WTC11 (cell line): ENCODE results near the gene CUL1. TPM values are rescaled to one million over a fixed set of nuclear protein-coding genes. Genes with fewer than 3 reads are reported as not detected.

Source experiments
- ATAC-seq: fragments of 200-7000 bp; cut with Tn5 transposase; 2 replicates; pipeline ENCODE4 v1.10.0; 2021; ENCODE audit warnings: mild to moderate bottlenecking, moderate library complexity
- CTCF ChIA-PET: fragments of 300-600 bp; sonication (Branson Sonifier 250); formaldehyde crosslinking; loops from one replicate; lab custom pipeline; 2021; ENCODE audit warnings: antibody characterized with exemption; lab: Charles Lee
- POLR2A ChIA-PET: fragments of 350-600 bp; sonication (Branson Sonifier 250); formaldehyde crosslinking; loops from one replicate; lab custom pipeline; 2021; ENCODE audit warnings: antibody characterized with exemption; lab: Charles Lee
- DNase-seq: peaks from one replicate; pipeline ENCODE4 v3.0.0; 2021; ENCODE audit warnings: low spot score
- H3K27ac Mint-ChIP-seq: 2 replicates; pipeline ENCODE4 v1.8.0; 2021; ENCODE audit warnings: mixed read lengths
- H3K27me3 Mint-ChIP-seq: 2 replicates; pipeline ENCODE4 v1.8.0; 2021; ENCODE audit warnings: low read depth, mild to moderate bottlenecking, moderate library complexity, mixed read lengths
- H3K36me3 Mint-ChIP-seq: 2 replicates; pipeline ENCODE4 v1.8.0; 2021; ENCODE audit warnings: mixed read lengths
- H3K4me1 Mint-ChIP-seq: 2 replicates; pipeline ENCODE4 v1.8.0; 2022; ENCODE audit warnings: mixed read lengths
- H3K4me3 Mint-ChIP-seq: 2 replicates; pipeline ENCODE4 v1.8.0; 2021; ENCODE audit warnings: mild to moderate bottlenecking, moderate library complexity, mixed read lengths
- H3K9me3 Mint-ChIP-seq: 2 replicates; pipeline ENCODE4 v1.8.0; 2021; ENCODE audit warnings: mixed read lengths
- ATF1 ChIP-seq: sonication (generic); formaldehyde crosslinking; IDR thresholded peaks from 2 replicates; pipeline ENCODE4 v1.8.1; 2023; ENCODE audit warnings: mild to moderate bottlenecking, moderate library complexity, missing genetic modification reagents
- ATF6 ChIP-seq: sonication (generic); formaldehyde crosslinking; IDR thresholded peaks from 2 replicates; pipeline ENCODE4 v1.8.1; 2023; ENCODE audit warnings: mild to moderate bottlenecking, missing genetic modification reagents
- ESRRA ChIP-seq: sonication (generic); formaldehyde crosslinking; IDR thresholded peaks from 2 replicates; pipeline ENCODE4 v1.8.1; 2022; ENCODE audit warnings: mild to moderate bottlenecking, missing genetic modification reagents, borderline replicate concordance
- FOXP1 ChIP-seq: sonication (generic); formaldehyde crosslinking; IDR thresholded peaks from 2 replicates; pipeline ENCODE4 v1.8.0; 2022; ENCODE audit warnings: missing genetic modification reagents, mild to moderate bottlenecking, moderate library complexity, borderline replicate concordance
- IRF2 ChIP-seq: sonication (generic); formaldehyde crosslinking; IDR thresholded peaks from 2 replicates; pipeline ENCODE4 v1.8.0; 2022; ENCODE audit warnings: low read depth, missing genetic modification reagents, borderline replicate concordance
- MYBL2 ChIP-seq: sonication (generic); formaldehyde crosslinking; IDR thresholded peaks from 2 replicates; pipeline ENCODE4 v1.8.1; 2023; ENCODE audit warnings: mild to moderate bottlenecking, moderate library complexity, missing genetic modification reagents
- NR3C1 ChIP-seq: sonication (generic); formaldehyde crosslinking; conservative IDR thresholded peaks from 2 replicates; pipeline ENCODE4 v1.8.1; 2023; ENCODE audit warnings: low read depth, mild to moderate bottlenecking, missing genetic modification reagents
- SOX15 ChIP-seq: fragments of 250-450 bp; sonication (Bioruptor Pico); IDR thresholded peaks from 2 replicates; pipeline ENCODE4 v1.9.0; 2021; ENCODE audit warnings: mild to moderate bottlenecking
- SP1 ChIP-seq: sonication (generic); formaldehyde crosslinking; conservative IDR thresholded peaks from 2 replicates; pipeline ENCODE4 v1.8.1; 2022; ENCODE audit warnings: missing genetic modification reagents
- TP53 ChIP-seq: sonication (generic); formaldehyde crosslinking; IDR thresholded peaks from 2 replicates; pipeline ENCODE4 v1.8.1; 2023; ENCODE audit warnings: mild to moderate bottlenecking, missing genetic modification reagents
- ZNF219 ChIP-seq: sonication (generic); formaldehyde crosslinking; IDR thresholded peaks from 2 replicates; pipeline ENCODE4 v1.8.0; 2023; ENCODE audit warnings: missing genetic modification reagents, mild to moderate bottlenecking, borderline replicate concordance
- ZNF263 ChIP-seq: sonication (generic); formaldehyde crosslinking; IDR thresholded peaks from 2 replicates; pipeline ENCODE4 v1.8.1; 2022; ENCODE audit warnings: low read depth, mild to moderate bottlenecking, moderate library complexity, missing genetic modification reagents
- ZNF532 ChIP-seq: fragments of 250-450 bp; sonication (Bioruptor Pico); IDR thresholded peaks from 2 replicates; pipeline ENCODE4 v1.9.0; 2021; ENCODE audit warnings: mild to moderate bottlenecking, borderline replicate concordance
- total RNA-seq: library from RNA; stranded (reverse); gene quantifications from 3 replicates; pipeline ENCODE4 v1.2.3, GENCODE V29; 2021
- TF ChIP-seq, protein P1 (sequence below): sonication (generic); formaldehyde crosslinking; IDR thresholded peaks from 2 replicates; pipeline ENCODE4 v1.8.1; 2023; ENCODE audit warnings: mild to moderate bottlenecking, missing genetic modification reagents, moderate library complexity
- TF ChIP-seq, protein P2 (sequence below): fragments of 250-450 bp; sonication (Bioruptor Pico); IDR thresholded peaks from 2 replicates; pipeline ENCODE4 v1.9.0; 2021; ENCODE audit warnings: mild to moderate bottlenecking
- TF ChIP-seq, protein P3 (sequence below): sonication (generic); formaldehyde crosslinking; IDR thresholded peaks from 2 replicates; pipeline ENCODE4 v1.8.0; 2023; ENCODE audit warnings: missing genetic modification reagents, mild to moderate bottlenecking, borderline replicate concordance
- TF ChIP-seq, protein P4 (sequence below): sonication (generic); formaldehyde crosslinking; IDR thresholded peaks from 2 replicates; pipeline ENCODE4 v1.8.0; 2022; ENCODE audit warnings: mild to moderate bottlenecking, missing genetic modification reagents

The CUL1 gene
- total RNA-seq, 1 experiment from 2014 or later: 50.5 TPM

GRCh38 chr7:148696787-148697186 lies 1.9 kb upstream of the CUL1 start (continued):
- TF ChIP-seq, protein P1, sequence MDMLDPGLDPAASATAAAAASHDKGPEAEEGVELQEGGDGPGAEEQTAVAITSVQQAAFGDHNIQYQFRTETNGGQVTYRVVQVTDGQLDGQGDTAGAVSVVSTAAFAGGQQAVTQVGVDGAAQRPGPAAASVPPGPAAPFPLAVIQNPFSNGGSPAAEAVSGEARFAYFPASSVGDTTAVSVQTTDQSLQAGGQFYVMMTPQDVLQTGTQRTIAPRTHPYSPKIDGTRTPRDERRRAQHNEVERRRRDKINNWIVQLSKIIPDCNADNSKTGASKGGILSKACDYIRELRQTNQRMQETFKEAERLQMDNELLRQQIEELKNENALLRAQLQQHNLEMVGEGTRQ (CRISPR knock-in tag): no peak
- TF ChIP-seq SP1 (CRISPR knock-in tag) (no peak), FOXP1 (CRISPR knock-in tag) (no peak), SOX15 (CRISPR knock-in tag) (no peak), MYBL2 (CRISPR knock-in tag) (no peak), TP53 (no peak)
- TF ChIP-seq, protein P2, sequence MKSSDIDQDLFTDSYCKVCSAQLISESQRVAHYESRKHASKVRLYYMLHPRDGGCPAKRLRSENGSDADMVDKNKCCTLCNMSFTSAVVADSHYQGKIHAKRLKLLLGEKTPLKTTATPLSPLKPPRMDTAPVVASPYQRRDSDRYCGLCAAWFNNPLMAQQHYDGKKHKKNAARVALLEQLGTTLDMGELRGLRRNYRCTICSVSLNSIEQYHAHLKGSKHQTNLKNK (CRISPR knock-in tag): no peak

GRCh38 chr7:148697256-148698006 lies 1.3 kb upstream of the CUL1 start:
- peaks cover 42% of the 10 kb centered on the region for H3K4me1 Mint-ChIP-seq

DNA sequence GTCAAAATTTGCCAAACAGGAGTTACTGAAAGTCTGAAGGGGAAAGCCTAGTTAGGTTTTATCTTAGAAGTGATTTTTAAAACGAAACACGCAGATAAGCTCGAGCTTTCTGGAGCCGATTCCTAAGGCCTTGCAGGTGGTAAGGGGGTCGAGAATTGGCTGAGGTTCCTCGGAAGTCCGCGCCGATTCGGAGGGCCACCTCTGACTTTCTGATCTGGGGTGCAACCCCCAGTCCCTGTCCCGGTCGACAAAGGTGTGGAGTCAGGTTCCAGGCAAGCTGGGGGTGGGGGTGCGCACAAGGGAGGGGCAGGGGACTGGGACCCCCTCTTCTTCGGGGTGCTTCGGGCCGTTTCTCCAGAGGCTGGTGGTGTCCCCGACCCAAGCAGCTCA lies 701 bp upstream of the CUL1 start:
- ChIA-PET CTCF (interaction anchor here (0.7 to 1.3 kb wide), 5 partner anchors 10 to 433 kb away, joined by 3 to 5 read pairs (median 5); no protein-coding TSS in a partner anchor), POLR2A (interaction anchor here (0.6 to 1.7 kb wide), 5 partner anchors 8 to 523 kb away, joined by 3 to 6 read pairs (median 3); no protein-coding TSS in a partner anchor)
- H3K36me3 Mint-ChIP-seq: no peaks in the 10 kb centered on the region
- no peaks in the 10 kb centered on the region for H3K27me3 Mint-ChIP-seq
- H3K9me3 Mint-ChIP-seq: no peaks in the 10 kb centered on the region
- H3K27ac Mint-ChIP-seq: peak overlapping the region; percentile 71
- DNase-seq (no peak), ATAC-seq (peak; percentile 4)
- H3K4me1 Mint-ChIP-seq: peaks cover 47% of the 10 kb centered on the region
- peak overlapping the region; percentile 72 for H3K4me3 Mint-ChIP-seq
- TF ChIP-seq, protein P3, sequence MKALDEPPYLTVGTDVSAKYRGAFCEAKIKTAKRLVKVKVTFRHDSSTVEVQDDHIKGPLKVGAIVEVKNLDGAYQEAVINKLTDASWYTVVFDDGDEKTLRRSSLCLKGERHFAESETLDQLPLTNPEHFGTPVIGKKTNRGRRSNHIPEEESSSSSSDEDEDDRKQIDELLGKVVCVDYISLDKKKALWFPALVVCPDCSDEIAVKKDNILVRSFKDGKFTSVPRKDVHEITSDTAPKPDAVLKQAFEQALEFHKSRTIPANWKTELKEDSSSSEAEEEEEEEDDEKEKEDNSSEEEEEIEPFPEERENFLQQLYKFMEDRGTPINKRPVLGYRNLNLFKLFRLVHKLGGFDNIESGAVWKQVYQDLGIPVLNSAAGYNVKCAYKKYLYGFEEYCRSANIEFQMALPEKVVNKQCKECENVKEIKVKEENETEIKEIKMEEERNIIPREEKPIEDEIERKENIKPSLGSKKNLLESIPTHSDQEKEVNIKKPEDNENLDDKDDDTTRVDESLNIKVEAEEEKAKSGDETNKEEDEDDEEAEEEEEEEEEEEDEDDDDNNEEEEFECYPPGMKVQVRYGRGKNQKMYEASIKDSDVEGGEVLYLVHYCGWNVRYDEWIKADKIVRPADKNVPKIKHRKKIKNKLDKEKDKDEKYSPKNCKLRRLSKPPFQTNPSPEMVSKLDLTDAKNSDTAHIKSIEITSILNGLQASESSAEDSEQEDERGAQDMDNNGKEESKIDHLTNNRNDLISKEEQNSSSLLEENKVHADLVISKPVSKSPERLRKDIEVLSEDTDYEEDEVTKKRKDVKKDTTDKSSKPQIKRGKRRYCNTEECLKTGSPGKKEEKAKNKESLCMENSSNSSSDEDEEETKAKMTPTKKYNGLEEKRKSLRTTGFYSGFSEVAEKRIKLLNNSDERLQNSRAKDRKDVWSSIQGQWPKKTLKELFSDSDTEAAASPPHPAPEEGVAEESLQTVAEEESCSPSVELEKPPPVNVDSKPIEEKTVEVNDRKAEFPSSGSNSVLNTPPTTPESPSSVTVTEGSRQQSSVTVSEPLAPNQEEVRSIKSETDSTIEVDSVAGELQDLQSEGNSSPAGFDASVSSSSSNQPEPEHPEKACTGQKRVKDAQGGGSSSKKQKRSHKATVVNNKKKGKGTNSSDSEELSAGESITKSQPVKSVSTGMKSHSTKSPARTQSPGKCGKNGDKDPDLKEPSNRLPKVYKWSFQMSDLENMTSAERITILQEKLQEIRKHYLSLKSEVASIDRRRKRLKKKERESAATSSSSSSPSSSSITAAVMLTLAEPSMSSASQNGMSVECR (CRISPR knock-in tag): no peak
- TF ChIP-seq ZNF532 (CRISPR knock-in tag) (no peak), IRF2 (no peak), ESRRA (CRISPR knock-in tag) (no peak), MYBL2 (CRISPR knock-in tag) (no peak), ATF1 (CRISPR knock-in tag) (no peak), FOXP1 (CRISPR knock-in tag) (no peak), ZNF263 (CRISPR knock-in tag) (no peak), TP53 (no peak), ATF6 (CRISPR knock-in tag) (no peak)

More at GRCh38 chr7:148697256-148698006, 1.3 kb upstream of the CUL1 start:
- Mint-ChIP-seq H3K27ac (peak overlapping the region; percentile 71), H3K9me3 (no peaks in the 10 kb centered on the region), H3K4me3 (peak overlapping the region; percentile 72), H3K36me3 (no peaks in the 10 kb centered on the region), H3K27me3 (no peaks in the 10 kb centered on the region)
- TF ChIP-seq ZNF219 (CRISPR knock-in tag) (no peak), NR3C1 (CRISPR knock-in tag) (no peak)
- TF ChIP-seq, protein P4, sequence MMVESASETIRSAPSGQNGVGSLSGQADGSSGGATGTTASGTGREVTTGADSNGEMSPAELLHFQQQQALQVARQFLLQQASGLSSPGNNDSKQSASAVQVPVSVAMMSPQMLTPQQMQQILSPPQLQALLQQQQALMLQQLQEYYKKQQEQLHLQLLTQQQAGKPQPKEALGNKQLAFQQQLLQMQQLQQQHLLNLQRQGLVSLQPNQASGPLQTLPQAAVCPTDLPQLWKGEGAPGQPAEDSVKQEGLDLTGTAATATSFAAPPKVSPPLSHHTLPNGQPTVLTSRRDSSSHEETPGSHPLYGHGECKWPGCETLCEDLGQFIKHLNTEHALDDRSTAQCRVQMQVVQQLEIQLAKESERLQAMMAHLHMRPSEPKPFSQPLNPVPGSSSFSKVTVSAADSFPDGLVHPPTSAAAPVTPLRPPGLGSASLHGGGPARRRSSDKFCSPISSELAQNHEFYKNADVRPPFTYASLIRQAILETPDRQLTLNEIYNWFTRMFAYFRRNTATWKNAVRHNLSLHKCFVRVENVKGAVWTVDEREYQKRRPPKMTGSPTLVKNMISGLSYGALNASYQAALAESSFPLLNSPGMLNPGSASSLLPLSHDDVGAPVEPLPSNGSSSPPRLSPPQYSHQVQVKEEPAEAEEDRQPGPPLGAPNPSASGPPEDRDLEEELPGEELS (CRISPR knock-in tag): no peak
- CTCF ChIA-PET: interaction anchor here (1.0 to 1.3 kb wide), 2 partner anchors 11 to 50 kb away, joined by 5 read pairs; no protein-coding TSS in a partner anchor
- ATAC-seq (no peak), DNase-seq (no peak)
- POLR2A ChIA-PET: interaction anchor here (0.7 to 1.1 kb wide), 2 partner anchors 290 to 523 kb away, joined by 3 to 6 read pairs; no protein-coding TSS in a partner anchor
